Cardiac fibroblast (primary cell): ENCODE measurements around the gene RND2.
"Not testable (repeated sequence)": the region's sequence is repeated elsewhere in the genome, so short reads cannot be mapped to it uniquely, and the experiment has no call there.

ENCODE experiments used
- DNase-seq, 2 donors: peaks; one replicate each; pipeline versions ENCODE4 v3.0.0 to v3.0.0-alpha.2; 2010; ENCODE audit warnings: low read depth in 2 of 2
- H3K4me3 ChIP-seq, 2 donors: replicated peaks in 1 of 2; 1 replicate in 1 of 2; 2 replicates in 1 of 2; pipeline ENCODE4 v1.5.1; 2011; ENCODE audit warnings: low read depth in 2 of 2, low read length in 2 of 2, mild to moderate bottlenecking in 2 of 2, moderate library complexity in 1 of 2
- CTCF ChIP-seq: IDR thresholded peaks from one replicate; pipeline ENCODE4 v1.5.1; 2011; ENCODE audit warnings: low read depth, mild to moderate bottlenecking, low read length, inconsistent platforms

Gene RND2

GRCh38 chr17:42997390-42997983 lies 27.5 kb upstream of the RND2 start:
- no peak for TF ChIP-seq CTCF
- peak overlapping the region in 1 of 2 donors; percentile 34 for H3K4me3 ChIP-seq
- DNase-seq = no peak

GRCh38 chr17:42997984-42998938 lies 26.8 kb upstream of the RND2 start, which contains the start of gene RPL27:
Gene RPL27 (plus strand): TSS chr17:42998419. CDS start chr17:42998751, 332 bp downstream.
- H3K4me3 ChIP-seq = peak within 1 kb of the TSS; percentile 72 to 81
- DNase-seq = peak; percentile 100
- peak; percentile 84 for TF ChIP-seq CTCF

GRCh38 chr17:42999003-42999525 lies 26.0 kb upstream of the RND2 start:
- no peak for TF ChIP-seq CTCF
- no peak for DNase-seq
- H3K4me3 ChIP-seq = peak overlapping the region; percentile 72 to 81

- DNase-seq = not testable (repeated sequence)
Observed at GRCh38 chr17:43000894-43001293, 24.1 kb upstream of the RND2 start.

GRCh38 chr17:43003542-43004172 lies 21.4 kb upstream of the RND2 start:
- no peak overlapping the region for H3K4me3 ChIP-seq
- TF ChIP-seq CTCF = peak; percentile 8
- DNase-seq = peak; percentile 54 to 67

More at GRCh38 chr17:43000894-43001293, 24.1 kb upstream of the RND2 start:
- not testable (repeated sequence) for H3K4me3 ChIP-seq

GRCh38 chr17:43006639-43007551 lies 18.1 kb upstream of the RND2 start, which contains the start of gene IFI35:
Gene IFI35 (plus strand): TSS chr17:43006784. CDS start chr17:43006948, 164 bp downstream.
- peak; percentile 15 for TF ChIP-seq CTCF
- H3K4me3 ChIP-seq = peak within 1 kb of the TSS; percentile 73 to 88
- peak; percentile 86 to 90 for DNase-seq
